ENCODE measurements around the gene FALEC.

- TF ChIP-seq YY1 (IDR thresholded peaks at IDR 0.05; ENCODE audit: insufficient read depth, insufficient read length) (no peak), ZNF274 (IDR thresholded peaks at IDR 0.05; ENCODE audit: low read depth, low read length) (no peak)
Observed at GRCh38 chr1:150582371-150582770, 66.8 kb downstream of the FALEC start.
